OCI-LY7 (cell line): Measurements from ENCODE around the gene CTCF.

Source experiments
- EZH2phosphoT487 ChIP-seq: fragments of 200-600 bp; sonication (generic); IDR thresholded peaks from 2 replicates; pipeline ENCODE4 v1.6.1; 2018; ENCODE audit warnings: low read depth, borderline replicate concordance, mild to moderate bottlenecking, mixed run types, antibody characterized with exemption, low read length, moderate library complexity, mixed read lengths
- TF ChIP-seq, protein P1 (sequence below): fragments of 200-600 bp; sonication (generic); conservative IDR thresholded peaks from 2 replicates; pipeline ENCODE4 v1.5.1; 2014; ENCODE audit warnings: mild to moderate bottlenecking, antibody characterized with exemption, low read length, moderate library complexity, mixed read lengths

DNA sequence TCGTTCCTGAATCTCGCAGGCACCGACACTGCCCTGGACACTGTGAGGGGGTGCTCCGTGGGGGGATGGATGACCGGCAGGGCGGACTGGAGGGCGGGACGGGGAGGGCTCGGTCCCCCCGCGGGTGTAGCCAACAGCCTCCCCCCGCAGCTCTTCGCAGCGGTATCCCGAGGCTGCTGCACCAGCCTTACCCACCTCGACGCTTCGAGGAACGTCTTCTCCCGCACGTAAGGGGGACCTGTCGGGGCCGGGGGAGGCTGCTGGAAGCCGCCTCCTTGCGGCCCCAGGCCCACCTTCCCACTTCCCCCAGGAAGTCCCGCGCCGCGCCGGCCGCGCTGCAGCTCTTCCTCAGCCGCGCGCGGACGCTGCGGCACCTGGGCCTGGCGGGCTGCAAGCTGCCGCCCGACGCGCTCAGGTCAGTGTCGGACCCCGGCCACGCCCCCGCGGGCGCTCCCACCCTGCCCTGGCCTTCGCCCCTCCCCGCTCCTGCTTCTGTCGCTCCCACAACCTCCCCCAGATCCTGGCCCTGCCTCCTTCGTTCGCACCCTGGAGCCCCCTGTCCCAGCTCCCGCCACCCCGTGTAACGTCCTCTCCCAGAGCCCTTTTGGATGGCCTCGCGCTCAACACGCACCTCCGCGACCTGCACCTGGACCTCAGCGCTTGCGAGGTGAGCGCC is 85.9 kb downstream of the CTCF start:
- TF ChIP-seq, protein P1, sequence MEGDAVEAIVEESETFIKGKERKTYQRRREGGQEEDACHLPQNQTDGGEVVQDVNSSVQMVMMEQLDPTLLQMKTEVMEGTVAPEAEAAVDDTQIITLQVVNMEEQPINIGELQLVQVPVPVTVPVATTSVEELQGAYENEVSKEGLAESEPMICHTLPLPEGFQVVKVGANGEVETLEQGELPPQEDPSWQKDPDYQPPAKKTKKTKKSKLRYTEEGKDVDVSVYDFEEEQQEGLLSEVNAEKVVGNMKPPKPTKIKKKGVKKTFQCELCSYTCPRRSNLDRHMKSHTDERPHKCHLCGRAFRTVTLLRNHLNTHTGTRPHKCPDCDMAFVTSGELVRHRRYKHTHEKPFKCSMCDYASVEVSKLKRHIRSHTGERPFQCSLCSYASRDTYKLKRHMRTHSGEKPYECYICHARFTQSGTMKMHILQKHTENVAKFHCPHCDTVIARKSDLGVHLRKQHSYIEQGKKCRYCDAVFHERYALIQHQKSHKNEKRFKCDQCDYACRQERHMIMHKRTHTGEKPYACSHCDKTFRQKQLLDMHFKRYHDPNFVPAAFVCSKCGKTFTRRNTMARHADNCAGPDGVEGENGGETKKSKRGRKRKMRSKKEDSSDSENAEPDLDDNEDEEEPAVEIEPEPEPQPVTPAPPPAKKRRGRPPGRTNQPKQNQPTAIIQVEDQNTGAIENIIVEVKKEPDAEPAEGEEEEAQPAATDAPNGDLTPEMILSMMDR, result no peak
- no peak for TF ChIP-seq EZH2phosphoT487
